IPS DF 19.7 (cell line): ENCODE measurements around the gene SDK1.

Experiments
- DNase-seq: peaks from one replicate; pipeline ENCODE4 v3.0.0-alpha.2; 2013; ENCODE audit warnings: low read depth, low spot score

SDK1 gene

GRCh38 chr7:3518546-3518945 is 217.5 kb downstream of the SDK1 start:
- DNase-seq: no peak

DNA sequence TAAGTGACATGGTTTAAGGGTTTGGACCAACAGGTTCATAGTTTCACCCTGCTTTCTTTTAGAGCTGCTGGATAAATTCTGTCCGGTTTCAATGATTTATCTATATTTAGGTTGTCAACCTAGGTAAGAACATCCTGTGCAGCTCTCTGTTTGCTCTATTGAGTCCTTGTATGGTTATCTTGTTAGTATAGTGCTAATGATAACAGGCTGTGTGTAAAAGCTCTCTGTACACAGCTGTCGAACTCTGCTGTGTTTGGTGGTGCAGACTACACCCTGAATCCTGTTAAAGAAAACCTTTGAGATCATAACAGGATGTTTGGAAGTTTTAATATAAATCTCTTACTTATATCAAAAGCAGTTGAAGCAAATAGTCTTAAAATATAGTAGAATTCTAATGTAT is 219.2 kb downstream of the SDK1 start:
- no peak for DNase-seq

GRCh38 chr7:3527496-3528124 is 226.6 kb downstream of the SDK1 start:
- no peak for DNase-seq

DNA sequence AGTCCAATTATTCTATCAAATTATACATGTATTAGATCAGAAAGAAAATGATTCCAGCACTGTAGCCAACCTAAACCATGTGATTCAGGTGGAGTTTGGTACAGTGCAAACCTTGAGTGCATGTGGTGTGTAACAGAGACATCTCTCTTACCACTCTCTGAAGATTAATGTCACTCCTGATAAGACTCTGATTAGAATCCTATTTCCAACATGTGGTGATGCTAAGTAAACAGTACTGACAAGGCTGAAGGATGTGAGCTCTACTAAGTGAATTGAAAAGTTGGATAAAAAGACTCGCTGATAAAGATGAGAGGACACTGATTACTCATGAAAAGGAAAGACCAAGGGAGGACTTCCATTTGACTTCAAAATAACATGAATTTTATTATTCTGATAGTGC is 232.0 kb downstream of the SDK1 start:
- no peak for DNase-seq

- DNase-seq: no peak
Measured at GRCh38 chr7:3537210-3537875, 236.3 kb downstream of the SDK1 start.

- no peak for DNase-seq
Measured at GRCh38 chr7:3538041-3538440, 237.0 kb downstream of the SDK1 start.

- no peak for DNase-seq
Measured at GRCh38 chr7:3540456-3541220, 239.6 kb downstream of the SDK1 start.

GRCh38 chr7:3544202-3544601 is 243.2 kb downstream of the SDK1 start:
- no peak for DNase-seq

- no peak for DNase-seq
Measured at GRCh38 chr7:3548815-3549214, 247.8 kb downstream of the SDK1 start.

DNA sequence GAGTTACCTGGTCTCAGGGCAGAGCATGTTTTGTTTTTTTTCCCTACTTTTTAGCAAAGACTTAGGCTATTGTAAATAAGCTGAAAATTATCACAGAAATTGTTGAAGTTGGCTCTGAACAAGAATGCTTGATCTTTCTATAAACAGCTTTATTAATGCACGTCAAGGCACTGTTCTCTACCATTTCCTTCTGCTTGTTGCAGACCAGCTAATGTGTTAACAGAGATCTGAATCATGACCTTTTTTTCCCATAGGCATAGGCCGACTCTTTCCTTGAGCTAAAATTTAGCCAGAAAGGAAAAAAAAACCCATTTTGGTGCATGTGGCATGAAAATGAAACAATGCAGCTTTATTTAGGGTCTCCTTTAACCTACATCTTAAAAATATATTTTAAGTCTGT is 248.5 kb downstream of the SDK1 start:
- no peak for DNase-seq

GRCh38 chr7:3551536-3551935 is 250.5 kb downstream of the SDK1 start:
- DNase-seq: no peak

- no peak for DNase-seq
Measured at GRCh38 chr7:3552499-3552898, 251.4 kb downstream of the SDK1 start.

GRCh38 chr7:3558400-3558799 is 257.3 kb downstream of the SDK1 start:
- DNase-seq: no peak

GRCh38 chr7:3559278-3559677 is 258.2 kb downstream of the SDK1 start:
- DNase-seq: no peak

DNA sequence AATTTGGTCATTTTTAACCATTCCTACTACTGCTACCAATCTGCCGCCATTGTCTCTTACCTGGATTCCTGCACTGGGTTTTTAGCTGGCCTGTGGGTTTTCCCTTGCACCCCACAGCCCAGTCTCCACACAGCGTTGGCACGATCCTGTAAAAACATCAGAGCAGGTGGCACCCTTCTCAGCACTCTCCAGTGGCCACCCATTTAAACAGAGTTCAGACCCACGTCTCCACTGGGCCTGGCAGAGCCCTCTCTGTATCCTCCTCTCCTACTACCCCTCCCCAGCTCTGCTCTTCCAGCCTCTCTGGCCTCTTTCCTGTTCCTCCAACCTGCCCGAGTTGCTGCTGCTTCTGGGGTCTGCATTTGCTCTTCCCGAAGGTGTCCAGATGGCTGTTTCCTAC is 259.4 kb downstream of the SDK1 start:
- DNase-seq: no peak

DNA sequence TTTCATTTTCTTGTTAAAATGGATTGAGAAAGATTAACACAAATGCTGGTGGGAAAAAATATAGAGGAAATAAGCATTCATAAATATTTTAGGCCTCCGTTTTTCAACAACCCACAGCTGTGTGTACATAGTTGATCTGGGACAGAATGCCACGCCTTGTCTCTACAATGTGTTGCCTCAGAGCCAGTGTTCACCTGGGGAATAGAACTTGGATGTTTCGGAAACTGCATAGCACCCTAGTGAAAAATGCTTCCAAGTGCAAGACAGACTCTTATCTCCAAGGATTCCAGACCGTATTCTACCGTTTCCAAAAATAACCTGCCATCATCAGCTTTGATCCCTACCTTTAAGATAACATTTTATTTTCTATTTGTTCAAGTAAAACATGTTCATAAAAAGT is 260.9 kb downstream of the SDK1 start:
- DNase-seq: no peak

DNA sequence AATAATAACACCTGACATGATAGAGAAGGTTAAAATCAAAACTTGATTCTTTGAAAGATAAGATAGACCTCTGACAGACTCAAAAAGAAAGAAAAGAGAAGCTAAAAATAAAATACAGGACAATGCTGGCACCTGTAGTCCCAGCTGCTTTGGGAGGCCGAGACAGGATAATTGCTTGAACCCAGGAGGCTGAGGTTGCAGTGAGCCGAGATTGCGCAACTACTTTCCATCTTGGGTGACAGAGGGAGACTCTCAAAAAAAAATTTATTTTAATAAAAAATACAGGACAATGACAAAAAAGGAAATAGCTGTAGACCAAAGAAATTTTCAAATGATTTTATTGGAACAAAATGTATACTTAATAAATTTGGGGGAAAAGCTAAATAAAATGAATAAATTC is 263.2 kb downstream of the SDK1 start:
- DNase-seq: no peak

DNA sequence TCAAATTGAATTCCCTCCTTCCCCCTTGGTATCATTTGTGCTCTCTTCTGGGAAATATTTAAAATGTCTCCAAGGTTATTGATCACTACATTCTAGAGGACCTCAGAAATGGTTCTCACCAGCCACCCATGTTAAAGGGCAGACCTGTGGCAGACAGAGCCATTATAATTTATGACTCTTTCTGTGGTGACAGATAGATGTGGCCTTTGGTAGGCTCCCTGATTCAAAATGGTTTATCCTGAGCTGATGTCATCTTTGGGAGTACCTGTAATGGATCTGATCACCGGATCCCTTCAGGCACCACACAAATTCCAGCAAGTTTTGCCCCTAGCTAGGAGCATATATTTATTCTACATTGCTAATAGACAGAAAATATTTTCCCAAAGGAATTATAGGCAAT is 267.5 kb downstream of the SDK1 start:
- no peak for DNase-seq

DNA sequence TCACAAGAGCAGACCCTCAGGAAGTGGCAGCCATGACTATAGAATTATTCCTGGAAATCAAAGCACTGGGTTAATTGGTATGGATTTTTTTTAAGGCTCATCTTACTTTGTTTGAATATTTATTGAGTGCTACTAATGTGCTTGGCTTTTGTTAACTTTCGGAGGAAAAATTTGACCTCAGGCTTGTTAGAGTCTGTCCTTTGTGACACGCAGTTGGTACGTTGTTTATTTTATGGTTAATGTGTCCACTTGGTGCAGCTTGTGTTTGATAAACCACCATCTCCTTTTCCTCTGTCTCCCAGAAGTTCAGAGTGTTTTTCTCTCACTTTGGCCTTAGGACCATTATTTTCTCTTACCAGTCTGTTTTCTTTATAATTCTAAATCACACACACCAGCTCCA is 268.6 kb downstream of the SDK1 start:
- DNase-seq: no peak

DNA sequence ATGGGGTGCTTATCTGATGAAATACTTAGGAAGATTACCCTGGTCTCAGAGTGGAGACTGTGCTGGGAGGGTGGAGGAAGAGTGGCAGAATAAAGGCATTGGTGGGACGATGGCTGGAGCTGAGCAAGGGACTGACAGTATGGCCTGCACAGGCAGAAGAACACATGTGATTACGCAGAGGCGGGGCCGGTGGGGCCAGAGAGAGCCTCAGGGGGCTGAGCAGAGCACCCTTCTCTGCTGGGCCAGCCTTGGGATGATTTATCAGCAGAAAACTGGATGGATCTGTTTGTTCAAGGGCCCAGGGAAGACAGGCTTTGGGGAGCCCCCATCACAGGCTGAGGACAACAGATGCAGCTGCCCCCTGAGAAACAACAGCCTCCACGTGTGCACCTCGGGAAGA is 272.1 kb downstream of the SDK1 start:
- DNase-seq: no peak

- no peak for DNase-seq
Measured at GRCh38 chr7:3574386-3574785, 273.3 kb downstream of the SDK1 start.

GRCh38 chr7:3575753-3576531 is 274.9 kb downstream of the SDK1 start:
- no peak for DNase-seq
